Peyer's patch (tissue), 4 donors: ENCODE data around the gene RASAL2. TPM values are rescaled to one million over a fixed set of nuclear protein-coding genes. Genes with fewer than 3 reads are reported as not detected.

Experiments used
- DNase-seq, 3 donors: peaks; one replicate each; pipeline ENCODE4 v3.0.0-alpha.2; 2017 to 2019
- H3K27ac ChIP-seq, 4 donors: fragments of 200-600 bp; sonication (generic); one replicate each; pipeline ENCODE4 v1.5.1; 2016 to 2019
- H3K27me3 ChIP-seq, 2 donors: fragments of 200-600 bp; sonication (generic); one replicate each; pipeline ENCODE4 v1.5.1; 2019
- H3K36me3 ChIP-seq, 3 donors: fragments of 200-600 bp; sonication (generic); one replicate each; pipeline ENCODE4 v1.5.1; 2016 to 2019
- H3K4me1 ChIP-seq, 4 donors: fragments of 200-600 bp; sonication (generic); one replicate each; pipeline ENCODE4 v1.5.1; 2016 to 2019
- H3K4me3 ChIP-seq, 4 donors: fragments of 200-600 bp; sonication (generic); 1 replicate in 3 of 4; 2 replicates in 1 of 4; pipeline ENCODE4 v1.5.1; 2016 to 2019; ENCODE audit warnings: mild to moderate bottlenecking in 1 of 4
- H3K9me3 ChIP-seq, 4 donors: fragments of 200-600 bp; sonication (generic); one replicate each; pipeline ENCODE4 v1.5.1; 2016 to 2019; ENCODE audit warnings: mild to moderate bottlenecking in 1 of 4
- POLR2A ChIP-seq, 2 donors: fragments of 450-650 bp; IDR thresholded peaks; one replicate each; pipeline ENCODE4 v1.5.1; 2017; ENCODE audit warnings: antibody characterized with exemption in 2 of 2, mild to moderate bottlenecking in 2 of 2, moderate library complexity in 2 of 2
- total RNA-seq, 4 donors: library from RNA; depleted of rRNA; stranded (reverse); fragments of >200 nt; gene quantifications; one replicate each; pipeline ENCODE4 v1.1.0, GENCODE V29; 2016
- TF ChIP-seq, protein P1 (sequence below), 6 experiments: fragments of 450-650 bp in 4 of 6; fragments of 200-600 bp in 2 of 6; sonication (generic) in 1 of 6; IDR thresholded peaks; one replicate each; pipeline ENCODE4 v1.5.1; 2017 to 2019; ENCODE audit warnings: antibody characterized with exemption in 6 of 6, mild to moderate bottlenecking in 3 of 6, moderate library complexity in 1 of 6

RASAL2 gene
- total RNA-seq, 4 donors from 2014 or later: 10.2 to 35.5 (median 20.0) TPM

DNA sequence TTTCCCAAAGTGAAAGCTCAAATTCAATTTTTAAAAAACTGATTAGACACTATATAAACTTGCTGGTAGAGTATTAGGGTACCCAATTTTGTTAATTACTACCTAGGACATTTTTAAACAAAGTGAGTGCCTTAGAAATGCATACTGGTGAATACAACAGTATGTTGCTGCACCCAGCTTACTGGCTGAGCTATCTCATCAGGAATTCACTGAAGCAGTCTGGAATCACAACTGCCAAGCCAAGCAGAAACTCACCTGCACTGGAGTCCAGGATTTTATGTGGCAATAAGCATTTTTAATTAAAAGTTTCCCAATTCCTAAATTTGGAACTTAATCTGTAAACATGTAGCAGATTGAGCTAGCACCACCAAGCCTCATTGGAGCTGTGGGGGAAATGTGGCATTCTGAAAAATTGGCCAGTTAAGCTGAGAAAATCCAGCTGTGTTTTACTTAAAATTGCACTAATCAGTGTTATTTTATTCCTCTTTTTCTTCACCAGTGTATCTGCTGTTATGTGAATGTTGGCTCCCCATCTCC lies 341.1 kb downstream of the RASAL2 start:
- no peak for DNase-seq
- Histone ChIP-seq H3K9me3 (no peaks in the 10 kb centered on the region), H3K4me3 (no peak overlapping the region), H3K27me3 (no peaks in the 10 kb centered on the region), H3K36me3 (no peaks in the 10 kb centered on the region), H3K4me1 (no peaks in the 10 kb centered on the region), H3K27ac (no peak overlapping the region)
- TF ChIP-seq POLR2A (IDR thresholded peaks at IDR 0.05): no peak
- TF ChIP-seq, protein P1, sequence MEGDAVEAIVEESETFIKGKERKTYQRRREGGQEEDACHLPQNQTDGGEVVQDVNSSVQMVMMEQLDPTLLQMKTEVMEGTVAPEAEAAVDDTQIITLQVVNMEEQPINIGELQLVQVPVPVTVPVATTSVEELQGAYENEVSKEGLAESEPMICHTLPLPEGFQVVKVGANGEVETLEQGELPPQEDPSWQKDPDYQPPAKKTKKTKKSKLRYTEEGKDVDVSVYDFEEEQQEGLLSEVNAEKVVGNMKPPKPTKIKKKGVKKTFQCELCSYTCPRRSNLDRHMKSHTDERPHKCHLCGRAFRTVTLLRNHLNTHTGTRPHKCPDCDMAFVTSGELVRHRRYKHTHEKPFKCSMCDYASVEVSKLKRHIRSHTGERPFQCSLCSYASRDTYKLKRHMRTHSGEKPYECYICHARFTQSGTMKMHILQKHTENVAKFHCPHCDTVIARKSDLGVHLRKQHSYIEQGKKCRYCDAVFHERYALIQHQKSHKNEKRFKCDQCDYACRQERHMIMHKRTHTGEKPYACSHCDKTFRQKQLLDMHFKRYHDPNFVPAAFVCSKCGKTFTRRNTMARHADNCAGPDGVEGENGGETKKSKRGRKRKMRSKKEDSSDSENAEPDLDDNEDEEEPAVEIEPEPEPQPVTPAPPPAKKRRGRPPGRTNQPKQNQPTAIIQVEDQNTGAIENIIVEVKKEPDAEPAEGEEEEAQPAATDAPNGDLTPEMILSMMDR (IDR thresholded peaks at IDR 0.05): no peak

DNA sequence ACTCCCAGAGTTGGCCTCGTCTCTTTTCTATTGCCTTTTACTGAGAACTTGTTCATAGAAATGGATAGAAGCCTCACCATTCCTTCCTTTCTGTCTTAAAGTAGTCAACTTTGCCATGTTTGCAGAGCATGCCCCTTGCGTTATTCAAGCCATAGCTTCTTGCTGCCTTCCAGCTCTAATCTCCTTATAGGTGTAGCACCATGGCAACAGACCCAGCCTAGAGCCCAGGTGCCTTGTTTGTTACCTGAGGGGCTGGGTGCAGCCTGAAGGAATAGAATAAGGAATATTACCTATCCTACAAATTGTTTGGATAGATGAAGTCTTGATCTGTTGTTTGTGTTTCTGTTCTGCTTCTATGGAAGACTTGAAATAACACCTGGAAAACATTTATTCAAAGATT lies 343.0 kb downstream of the RASAL2 start:
- H3K36me3 ChIP-seq: peaks cover 0 to 4% (median 0%) of the 10 kb centered on the region in 3 donors
- no peak overlapping the region for H3K4me3 ChIP-seq
- no peaks in the 10 kb centered on the region for H3K4me1 ChIP-seq
- no peaks in the 10 kb centered on the region for H3K9me3 ChIP-seq
- no peaks in the 10 kb centered on the region for H3K27me3 ChIP-seq
- TF ChIP-seq, protein P1 (IDR thresholded peaks at IDR 0.05): no peak
- no peak for TF ChIP-seq POLR2A (IDR thresholded peaks at IDR 0.05)
- no peak overlapping the region for H3K27ac ChIP-seq
- no peak for DNase-seq

DNA sequence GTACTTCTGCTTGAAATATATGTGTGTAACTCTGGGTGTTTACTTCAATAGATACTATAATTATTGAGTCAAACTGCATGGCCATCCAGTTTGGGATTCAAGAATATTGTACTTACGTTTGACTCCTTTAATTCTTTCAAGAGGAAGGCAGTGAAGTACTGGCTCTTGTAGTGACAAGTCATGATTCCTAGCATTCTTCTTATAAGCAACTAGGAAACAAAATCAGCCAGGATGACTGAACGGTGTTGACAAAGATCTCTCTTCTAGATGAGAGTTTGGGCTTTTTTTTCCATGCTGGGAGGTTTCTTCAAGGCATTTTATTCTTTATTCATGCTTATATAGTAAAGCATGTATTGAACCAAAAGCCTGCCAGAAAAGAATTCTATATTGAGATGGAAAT lies 344.5 kb downstream of the RASAL2 start:
- Histone ChIP-seq H3K27ac (no peak overlapping the region), H3K4me3 (no peak overlapping the region), H3K4me1 (no peaks in the 10 kb centered on the region), H3K27me3 (no peaks in the 10 kb centered on the region), H3K9me3 (no peaks in the 10 kb centered on the region), H3K36me3 (peaks cover 0 to 17% (median 0%) of the 10 kb centered on the region in 3 donors)
- TF ChIP-seq POLR2A (IDR thresholded peaks at IDR 0.05): no peak
- TF ChIP-seq, protein P1 (IDR thresholded peaks at IDR 0.05): no peak
- DNase-seq: no peak

DNA sequence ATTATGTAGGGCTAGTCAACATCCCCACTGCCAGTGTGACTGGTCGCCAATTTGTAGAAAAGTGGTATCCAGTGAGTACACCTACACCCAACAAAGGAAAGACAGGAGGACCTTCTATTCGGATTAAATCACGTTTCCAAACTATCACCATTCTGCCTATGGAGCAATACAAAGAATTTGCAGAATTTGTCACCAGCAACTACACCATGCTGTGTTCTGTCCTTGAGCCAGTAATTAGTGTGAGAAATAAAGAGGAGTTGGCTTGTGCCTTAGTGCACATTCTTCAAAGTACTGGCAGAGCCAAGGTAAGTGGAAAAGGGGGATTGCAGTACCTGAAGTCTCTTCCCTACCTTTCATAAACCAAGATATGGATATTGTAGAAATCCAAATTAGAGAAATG lies 349.0 kb downstream of the RASAL2 start:
- H3K4me1 ChIP-seq: no peaks in the 10 kb centered on the region
- DNase-seq: no peak
- no peak overlapping the region for H3K27ac ChIP-seq
- no peaks in the 10 kb centered on the region for H3K27me3 ChIP-seq
- no peaks in the 10 kb centered on the region for H3K9me3 ChIP-seq
- H3K4me3 ChIP-seq: no peak overlapping the region
- H3K36me3 ChIP-seq: peaks cover 0 to 20% (median 0%) of the 10 kb centered on the region in 3 donors
- TF ChIP-seq POLR2A (IDR thresholded peaks at IDR 0.05): no peak
- TF ChIP-seq, protein P1 (IDR thresholded peaks at IDR 0.05): no peak

DNA sequence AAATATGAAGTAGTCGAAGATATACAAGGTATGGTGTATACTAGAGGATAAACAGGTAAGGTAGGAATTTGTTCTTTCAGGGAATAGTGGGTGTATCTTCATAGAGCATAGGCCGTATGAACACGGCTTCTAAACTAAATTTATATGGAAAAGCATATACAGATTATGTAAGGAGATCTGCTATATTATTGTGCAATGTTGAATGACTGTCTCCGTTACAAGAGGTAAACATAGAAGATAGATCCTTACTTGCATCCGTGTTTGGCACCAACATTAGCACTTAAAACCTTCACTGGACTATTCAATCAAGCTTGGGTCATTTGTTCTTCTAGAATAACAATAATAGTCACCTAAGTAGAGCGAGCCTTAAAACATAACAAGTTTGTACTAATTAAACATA lies 357.0 kb downstream of the RASAL2 start:
- no peak for DNase-seq
- no peaks in the 10 kb centered on the region for H3K27me3 ChIP-seq
- H3K9me3 ChIP-seq: no peaks in the 10 kb centered on the region
- H3K27ac ChIP-seq: no peak overlapping the region
- peaks cover 0 to 8% (median 0%) of the 10 kb centered on the region in 3 donors for H3K36me3 ChIP-seq
- H3K4me1 ChIP-seq: no peaks in the 10 kb centered on the region
- no peak overlapping the region for H3K4me3 ChIP-seq
- TF ChIP-seq, protein P1 (IDR thresholded peaks at IDR 0.05): no peak
- TF ChIP-seq POLR2A (IDR thresholded peaks at IDR 0.05): no peak

DNA sequence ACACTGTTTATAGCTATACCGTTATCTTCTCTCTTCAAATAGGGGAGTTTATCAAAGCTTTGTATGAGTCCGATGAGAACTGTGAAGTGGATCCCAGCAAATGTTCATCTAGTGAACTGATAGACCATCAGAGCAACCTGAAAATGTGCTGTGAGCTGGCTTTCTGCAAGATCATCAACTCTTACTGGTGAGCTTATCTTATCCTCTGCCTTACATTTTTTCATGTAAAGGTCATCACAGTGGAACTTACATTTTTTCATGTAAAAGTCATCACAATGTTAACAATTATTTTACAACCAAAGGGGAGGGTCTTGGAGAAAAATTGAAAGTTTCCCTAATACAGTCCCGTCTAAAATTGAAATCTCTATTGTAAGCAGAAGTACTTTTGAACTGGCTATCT lies 357.6 kb downstream of the RASAL2 start:
- no peak overlapping the region for H3K4me3 ChIP-seq
- no peaks in the 10 kb centered on the region for H3K9me3 ChIP-seq
- H3K36me3 ChIP-seq: peaks cover 0 to 8% (median 0%) of the 10 kb centered on the region in 3 donors
- no peak for TF ChIP-seq POLR2A (IDR thresholded peaks at IDR 0.05)
- TF ChIP-seq, protein P1 (IDR thresholded peaks at IDR 0.05): no peak
- no peak overlapping the region for H3K27ac ChIP-seq
- no peaks in the 10 kb centered on the region for H3K27me3 ChIP-seq
- H3K4me1 ChIP-seq: no peaks in the 10 kb centered on the region
- no peak for DNase-seq
